HG02943 (cell line): Measurements from ENCODE around the gene PARVB.

Source experiments
- ATAC-seq: cut with Tn5 transposase; IDR thresholded peaks from one replicate; pipeline ENCODE4 v1.9.1; 2021; ENCODE audit warnings: mild to moderate bottlenecking, low read depth, moderate library complexity; ENCODE audit not compliant: unreplicated experiment

Gene PARVB

GRCh38 chr22:44026066-44026629, 2.0 kb downstream of the PARVB start:
- no peak for ATAC-seq

GRCh38 chr22:44026630-44027511, 2.8 kb downstream of the PARVB start:
- ATAC-seq = no peak

GRCh38 chr22:44028091-44028490, 4.0 kb downstream of the PARVB start:
- no peak for ATAC-seq

GRCh38 chr22:44029069-44029468, 5.0 kb downstream of the PARVB start:
- no peak for ATAC-seq

GRCh38 chr22:44030051-44030701, 6.1 kb downstream of the PARVB start:
- ATAC-seq = no peak

- no peak for ATAC-seq
These were observed 6.6 kb downstream of the PARVB start for GRCh38 chr22:44030702-44031082.

GRCh38 chr22:44031158-44031952, 7.3 kb downstream of the PARVB start:
- no peak for ATAC-seq

- no peak for ATAC-seq
These were observed 8.1 kb downstream of the PARVB start for GRCh38 chr22:44032126-44032730.

GRCh38 chr22:44033287-44033686, 9.2 kb downstream of the PARVB start:
- no peak for ATAC-seq

GRCh38 chr22:44033694-44034093, 9.6 kb downstream of the PARVB start:
- no peak for ATAC-seq

- no peak for ATAC-seq
These were observed 13.6 kb downstream of the PARVB start for GRCh38 chr22:44037519-44038375.

GRCh38 chr22:44039566-44040171, 15.6 kb downstream of the PARVB start:
- ATAC-seq = no peak

- no peak for ATAC-seq
These were observed 18.4 kb downstream of the PARVB start for GRCh38 chr22:44042249-44043218.

- ATAC-seq = no peak
These were observed 21.0 kb downstream of the PARVB start for GRCh38 chr22:44045145-44045544.

- ATAC-seq = no peak
These were observed 22.5 kb downstream of the PARVB start for GRCh38 chr22:44046485-44047141.

GRCh38 chr22:44047891-44048301, 23.8 kb downstream of the PARVB start:
- no peak for ATAC-seq

- ATAC-seq = no peak
These were observed 25.6 kb downstream of the PARVB start for GRCh38 chr22:44049486-44050231.
